Motor neuron (in vitro differentiated cells): ENCODE data around the gene GPA33. TPM values are rescaled to one million over a fixed set of nuclear protein-coding genes. Genes with fewer than 3 reads are reported as not detected.

Source experiments
- ATAC-seq, 8 experiments: fragments of 200-7000 bp; cut with Tn5 transposase; replicated peaks in 6 of 8; 2 replicates each; pipeline ENCODE4 v1.8.0; 2021; ENCODE audit warnings: mild to moderate bottlenecking in 8 of 8, moderate library complexity in 8 of 8
- H3K27ac ChIP-seq, 2 donors: fragments of 250-450 bp; sonication (Bioruptor Pico); 2 replicates each; pipeline ENCODE4 v1.9.0; 2021; ENCODE audit warnings: antibody characterized with exemption in 2 of 2, mild to moderate bottlenecking in 2 of 2, moderate library complexity in 1 of 2
- H3K4me1 ChIP-seq, 2 donors: fragments of 250-450 bp; sonication (Bioruptor Pico); replicated peaks in 1 of 2; 2 replicates each; pipeline ENCODE4 v1.6.1; 2021; ENCODE audit warnings: antibody characterized with exemption in 2 of 2, mild to moderate bottlenecking in 2 of 2, moderate library complexity in 1 of 2
- H3K4me3 ChIP-seq, 5 donors: fragments of 250-450 bp; sonication (Bioruptor Pico); 2 replicates each; pipeline ENCODE4 v1.9.0; 2021; ENCODE audit warnings: antibody characterized with exemption in 5 of 5, mild to moderate bottlenecking in 5 of 5, moderate library complexity in 4 of 5
- WGBS, 10 experiments: fragments of 450-650 bp; shearing (Covaris generic); methylation state at CpG; one replicate each; pipeline ENCODE4 v1.0.0; 2022; 5-methylcytosine and 5-hydroxymethylcytosine counted together
- in situ Hi-C, 9 experiments: fragments of 400-800 bp; cut with MboI; loops; one replicate each; pipeline ENCODE4 v1.15.0; 2021; ENCODE audit warnings: low sequenced_read_pairs in 9 of 9, low pct_unique_long_range_greater_than_20kb in 2 of 9; ENCODE audit not compliant: unreplicated experiment in 9 of 9
- total RNA-seq, 8 experiments: library from RNA; unstranded; fragments of 300-600 nt; gene quantifications; 2 replicates each; pipeline versions ENCODE4 v1.2.3 to v1.2.4, GENCODE V29; 2022

GPA33 gene
- total RNA-seq, 8 experiments from 2014 or later, result 0.14 to 1.2 (median 0.24) TPM; not detected in 1

DNA sequence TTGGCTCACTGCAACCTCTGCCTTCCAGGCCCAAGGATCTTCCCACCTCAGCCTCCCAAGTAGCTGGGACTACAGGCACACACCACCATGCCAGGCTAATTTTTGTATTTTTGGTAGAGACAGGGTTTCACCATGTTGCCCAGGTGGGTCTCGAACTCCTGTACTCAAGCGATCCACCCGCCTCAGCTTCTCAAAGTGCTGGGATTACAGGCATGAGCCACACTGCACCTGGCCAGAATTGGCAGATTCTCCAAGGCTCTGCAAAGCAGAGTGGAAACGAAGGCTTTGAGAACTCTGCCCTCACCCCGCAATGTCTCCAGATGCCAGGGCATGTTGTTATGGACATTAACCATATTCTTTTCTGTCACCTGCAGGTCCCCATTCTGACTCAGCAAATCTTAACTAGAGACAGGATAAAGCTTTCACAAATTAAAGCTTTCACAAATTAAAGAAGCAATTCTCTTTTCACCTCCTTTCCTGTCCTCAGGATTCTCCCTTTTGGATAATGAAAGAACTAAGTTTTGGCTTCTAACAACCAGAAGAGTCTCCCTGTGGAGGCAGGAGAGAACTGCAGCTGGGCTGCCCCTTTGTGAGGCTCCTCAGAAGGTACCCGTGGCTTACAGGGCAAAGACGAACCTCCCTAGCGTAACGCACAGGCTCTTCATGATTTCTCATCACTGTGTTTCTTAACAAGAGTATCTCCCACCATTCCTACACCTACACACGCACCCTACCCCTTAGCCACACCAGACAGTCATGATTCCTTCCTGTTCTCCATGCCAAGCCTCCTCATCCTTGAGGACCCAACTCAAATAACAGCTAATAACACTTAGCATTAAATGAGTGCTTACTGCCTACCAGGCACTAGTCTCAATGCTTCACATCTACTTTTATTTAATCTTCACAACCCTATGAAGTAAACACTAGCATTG is 29.8 kb downstream of the GPA33 start:
- Histone ChIP-seq H3K4me3 (no peak overlapping the region), H3K4me1 (peaks cover 4 to 8% of the 10 kb centered on the region in 2 donors), H3K27ac (no peak overlapping the region)
- WGBS, 10 experiments, result 47 to 92% (median 79%) methylated on average over 3 to 10 of the region's 10 CpGs; no CpG with 5 or more reads in 2 of the 10 experiments
- in situ Hi-C loops, result loop anchor here in 8 of 9 experiments (10.0 to 25.0 kb wide), 8 partner anchors 64 to 1148 kb away; partner anchors contain the start of genes CREG1 (in 1 of the 8) and POU2F1 (in 1 of the 8)
- ATAC-seq, result no peak

DNA sequence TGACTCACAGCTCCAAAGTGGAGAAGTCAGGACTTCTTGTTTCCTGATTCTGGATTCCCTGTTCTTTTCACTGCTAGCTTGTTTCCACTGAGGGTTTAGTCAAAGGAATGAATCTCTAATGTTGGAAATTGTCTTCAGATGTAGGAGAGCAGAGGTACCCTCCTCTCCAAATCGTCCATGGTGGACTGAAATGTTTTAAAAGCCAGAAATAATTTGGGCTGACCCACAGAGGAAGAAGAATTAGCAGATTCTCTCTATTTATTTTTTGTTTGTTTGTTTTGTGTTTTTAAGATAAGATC is 30.4 kb downstream of the GPA33 start:
- in situ Hi-C loops, result loop anchor here in 8 of 9 experiments (10.0 to 25.0 kb wide), 9 partner anchors 65 to 1147 kb away; partner anchors contain the start of genes CREG1 (in 1 of the 8) and POU2F1 (in 1 of the 8)
- no peak for ATAC-seq
- Histone ChIP-seq H3K4me1 (peaks cover 4 to 8% of the 10 kb centered on the region in 2 donors), H3K27ac (no peak overlapping the region), H3K4me3 (no peak overlapping the region)
- WGBS, 10 experiments, result 0 to 60% (median 40%) methylated on average over 1 of the region's 1 CpG; no CpG with 5 or more reads in 3 of the 10 experiments

DNA sequence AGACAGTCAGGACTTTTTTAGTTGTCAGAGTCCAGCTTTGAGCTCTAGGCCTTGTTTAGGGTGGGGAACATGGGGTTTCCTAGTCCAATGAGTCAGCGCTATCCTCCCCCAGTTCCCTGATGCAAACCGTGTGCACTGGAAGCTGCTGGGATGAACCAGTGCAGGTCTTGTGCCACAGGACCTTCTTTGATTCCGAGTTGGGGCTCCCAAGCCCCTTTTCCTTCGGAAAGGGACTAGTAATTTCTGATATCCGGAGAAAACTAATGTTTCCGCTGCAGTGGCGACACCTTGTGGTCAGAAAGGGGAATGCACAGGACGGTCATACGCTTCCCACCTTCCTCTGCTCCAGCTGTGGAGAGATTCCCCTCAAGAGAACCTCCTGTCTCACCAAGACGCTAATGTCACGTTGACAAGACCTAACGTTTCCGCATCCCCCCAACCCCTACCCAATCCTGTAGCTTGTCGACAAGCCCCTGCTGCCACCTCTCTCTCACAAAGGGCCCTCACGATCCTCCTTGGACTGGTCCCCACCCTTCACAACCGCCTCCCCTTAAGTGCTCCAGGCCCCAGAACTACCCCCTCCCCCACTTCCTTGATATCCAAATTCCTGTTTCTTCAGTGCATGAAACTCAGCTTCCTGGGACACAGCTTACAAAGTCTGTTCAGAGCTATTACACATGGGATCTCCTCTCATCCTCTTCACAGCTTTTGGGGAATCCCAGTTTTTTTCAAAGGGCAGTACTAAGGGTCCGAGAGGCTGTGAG is 30.9 kb downstream of the GPA33 start:
- H3K4me3 ChIP-seq, result no peak overlapping the region
- ATAC-seq, result peak; percentile 44 to 80 (median 60)
- in situ Hi-C loops, result loop anchor here in 8 of 9 experiments (10.0 to 25.0 kb wide), 7 partner anchors 144 to 1147 kb away; partner anchors contain the start of gene POU2F1 (in 1 of the 8)
- 0 to 90% (median 20%) methylated on average over 2 to 10 of the region's 17 CpGs; no CpG with 5 or more reads in 3 of the 10 experiments for WGBS, 10 experiments
- no peak overlapping the region for H3K27ac ChIP-seq
- peaks cover 4 to 8% of the 10 kb centered on the region in 2 donors for H3K4me1 ChIP-seq

DNA sequence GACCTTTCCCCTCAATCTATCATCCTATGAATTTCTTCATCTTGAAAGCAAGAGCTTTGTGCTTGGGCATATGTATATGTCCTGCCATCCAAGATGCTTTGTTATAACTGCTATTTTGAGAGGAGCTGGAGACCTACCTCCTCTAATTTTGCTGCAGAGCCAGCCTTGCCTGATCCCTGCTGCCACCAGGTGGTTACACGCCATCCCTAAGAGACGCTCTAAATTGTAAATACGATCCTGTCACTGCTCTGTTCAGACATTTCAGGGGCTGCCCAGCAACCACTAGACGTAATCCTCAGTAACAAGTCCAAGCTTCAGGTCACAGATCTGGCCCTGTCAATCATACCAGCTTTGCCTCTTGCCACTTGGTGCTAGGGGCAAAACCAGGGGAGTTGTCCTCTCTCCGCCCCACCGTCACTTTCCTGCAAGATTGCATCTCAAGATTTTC is 32.9 kb downstream of the GPA33 start:
- whole genome bisulfite sequencing, 10 experiments, result 0 to 51% (median 38%) methylated on average over 1 to 6 of the region's 6 CpGs; no CpG with 5 or more reads in 5 of the 10 experiments
- in situ Hi-C loops, result loop anchor here in 8 of 9 experiments (10.0 to 25.0 kb wide), 7 partner anchors 142 to 1145 kb away; partner anchors contain the start of gene POU2F1 (in 1 of the 8)
- Histone ChIP-seq H3K27ac (no peak overlapping the region), H3K4me3 (no peak overlapping the region), H3K4me1 (peaks cover 4 to 8% of the 10 kb centered on the region in 2 donors)
- ATAC-seq, result peak; percentile 22 to 97 (median 95)

DNA sequence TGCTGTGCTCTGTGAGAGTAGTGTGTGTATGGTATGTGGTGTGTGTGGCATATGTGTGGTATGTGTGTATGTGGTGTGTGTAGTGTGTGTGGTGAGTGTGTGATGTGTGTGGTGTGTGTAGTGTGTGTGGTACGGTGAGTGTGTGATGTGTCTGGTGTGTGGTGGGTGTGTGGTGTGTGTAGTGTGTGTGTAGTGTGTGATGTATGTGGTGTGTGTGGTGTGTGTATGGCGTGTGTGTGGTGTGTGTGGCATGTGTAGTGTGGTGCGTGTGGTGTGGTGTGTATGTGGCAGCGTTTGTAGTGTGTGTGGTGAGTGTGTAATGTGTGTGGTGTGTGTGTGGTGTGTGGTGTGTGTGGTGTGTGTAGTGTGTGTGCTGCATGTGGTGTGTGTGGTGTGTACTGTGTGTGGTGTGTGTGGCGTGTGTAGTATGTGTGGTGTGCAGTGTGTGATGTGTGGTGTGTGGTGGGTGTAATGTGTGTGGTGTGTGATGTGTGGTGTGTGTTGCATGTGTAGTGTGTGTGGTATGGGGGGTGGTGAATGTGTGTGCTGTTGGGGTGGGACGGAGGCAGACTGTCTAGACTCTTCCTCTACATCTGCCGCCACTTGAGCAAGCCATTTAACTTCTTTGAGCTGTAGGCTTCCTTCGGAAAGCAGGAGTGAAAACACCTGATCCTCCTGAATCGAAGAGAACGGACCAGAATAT is 33.5 kb downstream of the GPA33 start:
- Histone ChIP-seq H3K4me1 (peaks cover 4 to 8% of the 10 kb centered on the region in 2 donors), H3K27ac (no peak overlapping the region), H3K4me3 (no peak overlapping the region)
- ATAC-seq, result peak in 6 of 8 experiments; percentile 13 to 51 (median 38)
- WGBS, 10 experiments, result 38 to 83% (median 63%) methylated on average over 1 to 6 of the region's 10 CpGs; no CpG with 5 or more reads in 1 of the 10 experiments
- in situ Hi-C loops, result loop anchor here in 8 of 9 experiments (10.0 to 25.0 kb wide), 7 partner anchors 142 to 1144 kb away; partner anchors contain the start of gene POU2F1 (in 1 of the 8)

GRCh38 chr1:167054946-167055630 is 35.1 kb downstream of the GPA33 start:
- H3K4me3 ChIP-seq, result no peak overlapping the region
- H3K27ac ChIP-seq, result no peak overlapping the region
- 13 to 100% (median 82%) methylated on average over 1 to 9 of the region's 14 CpGs; no CpG with 5 or more reads in 2 of the 10 experiments for WGBS, 10 experiments
- peaks cover 4 to 8% of the 10 kb centered on the region in 2 donors for H3K4me1 ChIP-seq
- ATAC-seq, result no peak
- in situ Hi-C loops, result loop anchor here in 8 of 9 experiments (10.0 to 25.0 kb wide), 7 partner anchors 140 to 1143 kb away; partner anchors contain the start of gene POU2F1 (in 1 of the 8)

GRCh38 chr1:167054531-167054930 is 35.6 kb downstream of the GPA33 start:
- 17 to 100% (median 80%) methylated on average over 1 to 3 of the region's 3 CpGs; no CpG with 5 or more reads in 5 of the 10 experiments for WGBS, 10 experiments

DNA sequence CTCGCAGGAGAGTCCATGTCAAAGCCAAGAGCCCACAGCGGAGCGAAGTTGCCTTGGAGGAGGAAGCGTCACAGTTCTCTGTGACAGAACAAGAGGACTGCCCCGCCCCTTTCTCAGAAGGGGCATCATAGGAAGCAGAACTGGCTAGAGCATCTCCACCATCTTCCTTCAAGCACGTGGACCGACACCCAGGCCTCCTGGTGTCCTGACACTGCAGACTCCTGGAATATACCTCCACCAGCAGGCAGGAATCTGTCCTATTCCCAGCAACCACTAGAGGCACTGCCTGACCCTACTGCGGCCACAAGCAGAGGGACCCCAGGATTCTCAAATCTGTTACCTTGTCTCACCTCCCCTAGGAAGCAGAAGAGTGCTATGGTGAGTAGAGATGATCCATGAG is 37.8 kb downstream of the GPA33 start:
- in situ Hi-C loops, result loop anchor here in 8 of 9 experiments (10.0 to 25.0 kb wide), 7 partner anchors 138 to 1140 kb away; partner anchors contain the start of gene POU2F1 (in 1 of the 8)
- H3K4me3 ChIP-seq, result no peak overlapping the region
- H3K4me1 ChIP-seq, result peaks cover 4 to 5% of the 10 kb centered on the region in 2 donors
- no peak overlapping the region for H3K27ac ChIP-seq
- ATAC-seq, result peak in 3 of 8 experiments; percentile 40 to 86 (median 44)
- WGBS, 10 experiments, result 58 to 96% (median 80%) methylated on average over 2 to 8 of the region's 8 CpGs

More at GRCh38 chr1:167054531-167054930, 35.6 kb downstream of the GPA33 start:
- in situ Hi-C loops, result loop anchor here in 8 of 9 experiments (10.0 to 25.0 kb wide), 7 partner anchors 140 to 1142 kb away; partner anchors contain the start of gene POU2F1 (in 1 of the 8)
- H3K27ac ChIP-seq, result no peak overlapping the region
- peaks cover 4 to 8% of the 10 kb centered on the region in 2 donors for H3K4me1 ChIP-seq
- no peak for ATAC-seq
- H3K4me3 ChIP-seq, result no peak overlapping the region

GRCh38 chr1:167051907-167052306 is 38.3 kb downstream of the GPA33 start:
- ATAC-seq, result no peak
- peaks cover under 1% of the 10 kb centered on the region in 2 donors for H3K4me1 ChIP-seq
- in situ Hi-C loops, result loop anchor here in 8 of 9 experiments (10.0 to 25.0 kb wide), 7 partner anchors 137 to 1140 kb away; partner anchors contain the start of gene POU2F1 (in 1 of the 8)
- H3K4me3 ChIP-seq, result no peak overlapping the region
- no peak overlapping the region for H3K27ac ChIP-seq
- WGBS, 10 experiments, result 44 to 100% (median 94%) methylated on average over 1 to 5 of the region's 5 CpGs; no CpG with 5 or more reads in 1 of the 10 experiments

DNA sequence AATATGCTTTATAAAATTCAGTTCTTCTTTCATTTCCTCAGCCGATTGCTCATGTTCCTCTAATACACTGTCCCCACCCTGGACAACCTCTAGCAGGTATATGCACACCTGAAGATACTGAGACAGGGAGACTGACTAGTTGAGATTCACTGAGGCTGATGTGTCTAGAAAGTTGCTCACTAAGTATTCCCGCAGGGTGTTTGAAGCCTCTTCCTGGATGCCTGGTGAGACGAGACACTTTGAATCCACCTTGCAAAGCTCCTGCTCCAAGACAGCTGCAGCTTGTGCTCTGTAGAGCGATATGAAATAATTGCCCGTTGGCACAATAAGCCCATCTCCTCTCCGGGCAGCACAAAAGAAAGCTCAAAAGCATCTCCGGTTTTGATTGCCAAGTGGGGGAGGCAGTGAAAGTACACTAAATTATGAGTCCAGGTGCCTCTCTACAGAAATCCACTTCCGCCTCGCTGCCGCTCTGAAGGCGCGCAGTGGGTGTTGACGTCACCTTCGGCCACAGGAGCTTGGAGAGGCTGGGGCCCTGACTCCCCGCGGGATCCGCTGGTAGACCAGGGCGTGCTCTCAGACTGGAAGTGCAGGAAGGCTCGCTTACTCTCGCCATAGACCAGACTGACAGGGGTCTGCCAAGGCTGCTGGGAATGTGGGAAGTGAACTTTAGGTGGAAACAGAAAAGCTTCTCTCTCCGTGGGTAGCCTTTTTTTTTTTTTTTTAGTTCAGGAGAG is 46.3 kb downstream of the GPA33 start:
- no peak overlapping the region for H3K27ac ChIP-seq
- no peak overlapping the region for H3K4me3 ChIP-seq

DNA sequence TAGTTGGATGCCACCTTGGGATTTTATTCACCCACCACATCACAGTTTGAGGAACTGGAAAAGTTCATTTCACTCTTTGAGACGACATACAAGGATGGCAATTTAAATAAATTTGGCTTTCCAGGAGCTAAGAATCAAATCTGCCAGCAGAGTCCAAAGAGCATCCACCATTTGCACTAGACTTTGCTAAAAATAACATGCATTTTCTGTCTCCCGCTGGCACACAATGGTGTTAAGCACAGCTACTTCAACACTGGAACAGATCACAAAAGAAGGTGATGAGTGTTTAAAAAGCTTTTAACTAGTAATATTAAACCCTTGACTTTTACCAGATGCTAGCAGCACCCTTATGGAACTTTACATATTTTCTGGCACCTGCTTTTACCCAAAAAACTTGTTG is 56.5 kb downstream of the GPA33 start:
- WGBS, 10 experiments, result 0 to 86% (median 28%) methylated on average over 1 to 2 of the region's 2 CpGs; no CpG with 5 or more reads in 2 of the 10 experiments
- Histone ChIP-seq H3K4me1 (no peaks in the 10 kb centered on the region), H3K4me3 (no peak overlapping the region), H3K27ac (no peak overlapping the region)
- in situ Hi-C loops, result no loop called here
- ATAC-seq, result no peak

More for the DNA sequence above, 46.3 kb downstream of the GPA33 start:
- WGBS, 10 experiments, result 20 to 96% (median 69%) methylated on average over 1 to 21 of the region's 21 CpGs
- H3K4me1 ChIP-seq, result no peaks in the 10 kb centered on the region
- in situ Hi-C loops, result no loop called here
- ATAC-seq, result peak in 4 of 8 experiments; percentile 49 to 99 (median 70)
